ENCODE measurements around the gene LYPD6B.

The LYPD6B gene

GRCh38 chr2:149122516-149122915 is 84.0 kb downstream of the LYPD6B start:
- H3K27me3 ChIP-seq (ENCODE audit: low read length) = no peaks in the 10 kb centered on the region
- no peak overlapping the region for H3K4me3 ChIP-seq (ENCODE audit: insufficient read depth, low read length, poor library complexity, severe bottlenecking)
- no peak overlapping the region for H3K9ac ChIP-seq (ENCODE audit: low read length)
- no peaks in the 10 kb centered on the region for H4K20me1 ChIP-seq (ENCODE audit: low read depth, low read length)
- no peak overlapping the region for H3K4me2 ChIP-seq (ENCODE audit: low read depth, low read length, poor library complexity, severe bottlenecking)
- TF ChIP-seq CTCF (IDR thresholded peaks at IDR 0.05; ENCODE audit: insufficient read depth, low read length, poor library complexity, severe bottlenecking) = no peak
- TF ChIP-seq EZH2phosphoT487 (conservative IDR thresholded peaks at IDR 0.05; ENCODE audit: low read length) = no peak
- H3K9me3 ChIP-seq (ENCODE audit: insufficient read depth, low read length) = no peaks in the 10 kb centered on the region
- no peaks in the 10 kb centered on the region for H3K9me2 ChIP-seq (replicated peaks; ENCODE audit: insufficient read depth, low read length)
- H3K36me3 ChIP-seq (ENCODE audit: low read length) = no peaks in the 10 kb centered on the region
- no peak overlapping the region for H3K27ac ChIP-seq (ENCODE audit: low read depth, low read length)
- no peaks in the 10 kb centered on the region for H3F3A ChIP-seq (ENCODE audit: insufficient read depth)
- H3K79me2 ChIP-seq (ENCODE audit: insufficient read depth, low read length) = peaks cover 22% of the 10 kb centered on the region
- no peak overlapping the region for H2AFZ ChIP-seq (ENCODE audit: low read depth, low read length, severe bottlenecking)

- Histone ChIP-seq H3K4me3 (ENCODE audit: insufficient read depth, low read length, poor library complexity, severe bottlenecking) (no peak overlapping the region), H4K20me1 (ENCODE audit: low read depth, low read length) (no peaks in the 10 kb centered on the region; the same call in 1 of the 2 replicates), H3K9me2 (replicated peaks; ENCODE audit: insufficient read depth, low read length) (no peaks in the 10 kb centered on the region), H3K36me3 (ENCODE audit: low read length) (no peaks in the 10 kb centered on the region), H3F3A (ENCODE audit: insufficient read depth) (no peaks in the 10 kb centered on the region), H3K27ac (ENCODE audit: low read depth, low read length) (no peak overlapping the region), H2AFZ (ENCODE audit: low read depth, low read length, severe bottlenecking) (no peak overlapping the region), H3K27me3 (ENCODE audit: low read length) (no peaks in the 10 kb centered on the region), H3K4me2 (ENCODE audit: low read depth, low read length, poor library complexity, severe bottlenecking) (no peak overlapping the region), H3K9ac (ENCODE audit: low read length) (no peak overlapping the region), H3K9me3 (ENCODE audit: insufficient read depth, low read length) (no peaks in the 10 kb centered on the region), H3K79me2 (ENCODE audit: insufficient read depth, low read length) (0 out of 2 replicates have a peak, but pooled peaks cover 12% of the 10 kb centered on the region)
- TF ChIP-seq CTCF (IDR thresholded peaks at IDR 0.05; ENCODE audit: insufficient read depth, low read length, poor library complexity, severe bottlenecking) (no peak), EZH2phosphoT487 (conservative IDR thresholded peaks at IDR 0.05; ENCODE audit: low read length) (no peak)
These were observed 86.7 kb downstream of the LYPD6B start for GRCh38 chr2:149125031-149125725.

- H3K9me3 ChIP-seq (ENCODE audit: insufficient read depth, low read length) = no peaks in the 10 kb centered on the region
- no peak overlapping the region for H3K27ac ChIP-seq (ENCODE audit: low read depth, low read length)
- no peak overlapping the region for H3K4me2 ChIP-seq (ENCODE audit: low read depth, low read length, poor library complexity, severe bottlenecking)
- H3F3A ChIP-seq (ENCODE audit: insufficient read depth) = no peaks in the 10 kb centered on the region
- peaks cover 12% of the 10 kb centered on the region; the same call in 1 of the 2 replicates for H3K79me2 ChIP-seq (ENCODE audit: insufficient read depth, low read length)
- no peak overlapping the region for H2AFZ ChIP-seq (ENCODE audit: low read depth, low read length, severe bottlenecking)
- TF ChIP-seq EZH2phosphoT487 (conservative IDR thresholded peaks at IDR 0.05; ENCODE audit: low read length) (no peak), CTCF (IDR thresholded peaks at IDR 0.05; ENCODE audit: insufficient read depth, low read length, poor library complexity, severe bottlenecking) (no peak)
- no peak overlapping the region for H3K9ac ChIP-seq (ENCODE audit: low read length)
- no peak overlapping the region for H3K4me3 ChIP-seq (ENCODE audit: insufficient read depth, low read length, poor library complexity, severe bottlenecking)
- no peaks in the 10 kb centered on the region for H3K9me2 ChIP-seq (replicated peaks; ENCODE audit: insufficient read depth, low read length)
- H3K27me3 ChIP-seq (ENCODE audit: low read length) = no peaks in the 10 kb centered on the region
- H3K36me3 ChIP-seq (ENCODE audit: low read length) = no peaks in the 10 kb centered on the region
- no peaks in the 10 kb centered on the region; the same call in 1 of the 2 replicates for H4K20me1 ChIP-seq (ENCODE audit: low read depth, low read length)
These were observed 90.9 kb downstream of the LYPD6B start for GRCh38 chr2:149129433-149129832.
